ENCODE results near the gene MMP24. TPM values are rescaled to one million over a fixed set of nuclear protein-coding genes. Genes with fewer than 3 reads are reported as not detected.

Gene MMP24
- total and polyA plus RNA-seq, 2 of the 13 experiments (the other 11 are each of a cell fraction or from before 2014, with no cell fraction given), result 0.29 to 0.35 TPM

GRCh38 chr20:35283441-35284266, 57.2 kb downstream of the MMP24 start (continued):
- no peak; the same call in 1 of the 2 replicates for TF ChIP-seq E2F1 (CRISPR knock-in tag; IDR thresholded peaks at IDR 0.05)
- no peak for TF ChIP-seq RCOR2 (CRISPR knock-in tag; IDR thresholded peaks at IDR 0.05)
- TF ChIP-seq CSRNP2 (CRISPR knock-in tag; conservative IDR thresholded peaks at IDR 0.05; ENCODE audit: low read depth), result no peak
- no peak for TF ChIP-seq PREB (CRISPR knock-in tag; IDR thresholded peaks at IDR 0.05)
- 0 out of 2 replicates have a peak, but pooled peaks have one; percentile 8 for TF ChIP-seq HOXA9 (CRISPR knock-in tag; IDR thresholded peaks at IDR 0.05; ENCODE audit: borderline replicate concordance)
- TF ChIP-seq POLR2A (IDR thresholded peaks at IDR 0.05; ENCODE audit: insufficient read depth in 1 of 2, low read depth in 2 of 2, low read length in 2 of 2), result peak; percentile 16 to 24; a peak in 2 of 4 replicates
- TF ChIP-seq GABPB1 (CRISPR knock-in tag; IDR thresholded peaks at IDR 0.05), result no peak
- TF ChIP-seq BORCS8-MEF2B (CRISPR knock-in tag; IDR thresholded peaks at IDR 0.05), result no peak; the same call in 1 of the 2 replicates
- TF ChIP-seq STAG1 (CRISPR knock-in tag; IDR thresholded peaks at IDR 0.05), result no peak
- no peak for TF ChIP-seq ZBTB8A (CRISPR knock-in tag; IDR thresholded peaks at IDR 0.05; ENCODE audit: borderline replicate concordance, low read depth)
- no peak for TF ChIP-seq BATF2 (CRISPR knock-in tag; IDR thresholded peaks at IDR 0.05)
- no peak for TF ChIP-seq XRCC5 (optimal IDR thresholded peaks at IDR 0.05; ENCODE audit: low read length)
- no peak for TF ChIP-seq ZFP36L1 (CRISPR knock-in tag; IDR thresholded peaks at IDR 0.05)
- TF ChIP-seq JDP2 (CRISPR knock-in tag; IDR thresholded peaks at IDR 0.05; ENCODE audit: borderline replicate concordance), result no peak
- TF ChIP-seq ZNF792 (CRISPR knock-in tag; IDR thresholded peaks at IDR 0.05), result no peak
- no peak for TF ChIP-seq HNRNPK (IDR thresholded peaks at IDR 0.05; ENCODE audit: low read depth, low read length, poor library complexity, severe bottlenecking)
- TF ChIP-seq SOX13 (IDR thresholded peaks at IDR 0.05), result no peak
- TF ChIP-seq SOX13 (CRISPR knock-in tag; conservative IDR thresholded peaks at IDR 0.05 in 1 of 2, IDR thresholded peaks at IDR 0.05 in 1 of 2), result no peak
- no peak for TF ChIP-seq SIX4 (CRISPR knock-in tag; IDR thresholded peaks at IDR 0.05)
- no peak for TF ChIP-seq PLSCR1 (CRISPR knock-in tag; IDR thresholded peaks at IDR 0.05; ENCODE audit: borderline replicate concordance)
- no peak for TF ChIP-seq NR2F1 (CRISPR knock-in tag; IDR thresholded peaks at IDR 0.05)
- no peak for TF ChIP-seq LCORL (IDR thresholded peaks at IDR 0.05)
- TF ChIP-seq LCORL (CRISPR knock-in tag; IDR thresholded peaks at IDR 0.05), result no peak
- TF ChIP-seq GLI4 (CRISPR knock-in tag; IDR thresholded peaks at IDR 0.05; ENCODE audit: borderline replicate concordance), result no peak
- TF ChIP-seq GATAD1 (CRISPR knock-in tag; IDR thresholded peaks at IDR 0.05), result no peak
- no peak; the same call in 1 of the 2 replicates for TF ChIP-seq ZNF724P (CRISPR knock-in tag; IDR thresholded peaks at IDR 0.05; ENCODE audit: borderline replicate concordance)

All from HepG2 (cell line).